ENCODE results near the gene CALR. TPM values are rescaled to one million over a fixed set of nuclear protein-coding genes. Genes with fewer than 3 reads are reported as not detected.
"Not testable (repeated sequence)": the region's sequence is repeated elsewhere in the genome, so short reads cannot be mapped to it uniquely, and the experiment has no call there.

CALR gene
- 100 to 1,000 TPM; 726 to 779 TPM for total RNA-seq

- Mint-ChIP-seq H3K4me1 (peaks cover 59% of the 10 kb centered on the region), H3K9me3 (no peaks in the 10 kb centered on the region), H3K36me3 (ENCODE audit: low read depth) (peaks cover 40% of the 10 kb centered on the region), H3K4me3 (peak within 1 kb of the TSS; percentile 100), H3K27me3 (no peaks in the 10 kb centered on the region), H3K27ac (peak within 1 kb of the TSS; percentile 96)
- CTCF ChIA-PET, result interaction anchor here (0.6 to 1.6 kb wide), 9 partner anchors 10 to 156 kb away, joined by 3 to 6 read pairs (median 4); partner anchors contain the start of genes GCDH and SYCE2
- POLR2A ChIA-PET, result interaction anchor here (0.8 to 1.5 kb wide), 3 partner anchors 19 to 60 kb away, joined by 3 to 5 read pairs (median 4); partner anchors contain the start of gene SYCE2
- DNase-seq, result peak; percentile 100
Observed at GRCh38 chr19:12937927-12938778, at the start of gene CALR. Gene CALR (plus strand): TSS chr19:12938609. CDS start chr19:12938680, 71 bp downstream.

- not testable (repeated sequence) for DNase-seq, H3K27me3 Mint-ChIP-seq, H3K9me3 Mint-ChIP-seq
- peak overlapping the region; percentile 91 for H3K27ac Mint-ChIP-seq
- CTCF ChIA-PET, result interaction anchor here (0.7 to 2.4 kb wide), 9 partner anchors 9 to 169 kb away, joined by 3 to 14 read pairs (median 4); partner anchors contain the start of gene DNASE2
- POLR2A ChIA-PET, result interaction anchor here (0.6 kb wide), 2 partner anchors 99 to 689 kb away, joined by 3 read pairs; partner anchors contain the start of gene JUNB
- peak overlapping the region; percentile 93 for H3K4me3 Mint-ChIP-seq
- H3K4me1 Mint-ChIP-seq, result peaks cover 32% of the 10 kb centered on the region
- H3K36me3 Mint-ChIP-seq (ENCODE audit: low read depth), result peaks cover 10% of the 10 kb centered on the region
Observed at GRCh38 chr19:12890299-12890786, 48.1 kb upstream of the CALR start.

- Mint-ChIP-seq H3K9me3 (no peaks in the 10 kb centered on the region), H3K27ac (peak within 1 kb of the TSS; percentile 91), H3K36me3 (ENCODE audit: low read depth) (peaks cover 10% of the 10 kb centered on the region), H3K4me3 (peak within 1 kb of the TSS; percentile 93), H3K27me3 (peaks cover 6% of the 10 kb centered on the region), H3K4me1 (peaks cover 31% of the 10 kb centered on the region)
- DNase-seq, result peak; percentile 99
- POLR2A ChIA-PET, result interaction anchor here (0.6 kb wide), 2 partner anchors 100 to 690 kb away, joined by 3 read pairs; partner anchors contain the start of gene JUNB
- CTCF ChIA-PET, result interaction anchor here (0.6 to 2.4 kb wide), 12 partner anchors 9 to 286 kb away, joined by 3 to 14 read pairs (median 3); partner anchors contain the start of gene DNASE2
Observed at GRCh38 chr19:12890787-12891552, 47.4 kb upstream of the CALR start, which contains the start of gene GCDH. Gene GCDH (plus strand): TSS chr19:12891160. CDS start chr19:12891305, 145 bp downstream.

GRCh38 chr19:12891553-12892021, 46.8 kb upstream of the CALR start:
- peaks cover 3% of the 10 kb centered on the region for H3K27me3 Mint-ChIP-seq
- H3K4me3 Mint-ChIP-seq, result peak overlapping the region; percentile 93
- POLR2A ChIA-PET, result no interaction called here
- DNase-seq, result no peak
- CTCF ChIA-PET, result interaction anchor here (0.9 to 2.4 kb wide), 4 partner anchors 10 to 164 kb away, joined by 3 to 14 read pairs (median 4); partner anchors contain the start of gene DNASE2
- no peaks in the 10 kb centered on the region for H3K9me3 Mint-ChIP-seq
- peaks cover 27% of the 10 kb centered on the region for H3K4me1 Mint-ChIP-seq
- H3K27ac Mint-ChIP-seq, result peak overlapping the region; percentile 91
- peaks cover 10% of the 10 kb centered on the region for H3K36me3 Mint-ChIP-seq (ENCODE audit: low read depth)

GRCh38 chr19:12893582-12893981, 44.8 kb upstream of the CALR start:
- Mint-ChIP-seq H3K27me3 (no peaks in the 10 kb centered on the region), H3K4me1 (peaks cover 25% of the 10 kb centered on the region), H3K36me3 (ENCODE audit: low read depth) (peaks cover 15% of the 10 kb centered on the region), H3K9me3 (no peaks in the 10 kb centered on the region), H3K27ac (no peak overlapping the region), H3K4me3 (peak overlapping the region; percentile 40)
- CTCF ChIA-PET, result no interaction called here
- no peak for DNase-seq
- POLR2A ChIA-PET, result no interaction called here

GRCh38 chr19:12896460-12896859, 41.9 kb upstream of the CALR start:
- Mint-ChIP-seq H3K9me3 (no peaks in the 10 kb centered on the region), H3K4me1 (peaks cover 14% of the 10 kb centered on the region), H3K36me3 (ENCODE audit: low read depth) (peaks cover 12% of the 10 kb centered on the region), H3K27ac (no peak overlapping the region), H3K27me3 (no peaks in the 10 kb centered on the region), H3K4me3 (no peak overlapping the region)
- POLR2A ChIA-PET, result no interaction called here
- CTCF ChIA-PET, result interaction anchor here (1.2 to 2.0 kb wide), 2 partner anchors 12 to 69 kb away, joined by 3 to 8 read pairs; no protein-coding TSS in a partner anchor
- no peak for DNase-seq

GRCh38 chr19:12899891-12900518, 38.4 kb upstream of the CALR start:
- Mint-ChIP-seq H3K36me3 (ENCODE audit: low read depth) (peaks cover 5% of the 10 kb centered on the region), H3K27ac (no peak overlapping the region), H3K4me3 (no peak overlapping the region), H3K4me1 (peaks cover 3% of the 10 kb centered on the region), H3K27me3 (no peaks in the 10 kb centered on the region), H3K9me3 (no peaks in the 10 kb centered on the region)
- DNase-seq, result no peak
- POLR2A ChIA-PET, result no interaction called here
- CTCF ChIA-PET, result interaction anchor here (1.1 to 1.6 kb wide), 3 partner anchors 12 to 65 kb away, joined by 4 to 7 read pairs (median 4); no protein-coding TSS in a partner anchor

- POLR2A ChIA-PET, result interaction anchor here (0.5 kb wide), 1 partner anchor 58 kb away, joined by 3 read pairs; no protein-coding TSS in a partner anchor
- Mint-ChIP-seq H3K4me3 (no peak overlapping the region), H3K27me3 (no peaks in the 10 kb centered on the region)
Observed at GRCh38 chr19:12907166-12907565, 31.2 kb upstream of the CALR start.

GRCh38 chr19:12912571-12912970, 25.8 kb upstream of the CALR start:
- H3K4me1 Mint-ChIP-seq, result peaks cover 25% of the 10 kb centered on the region
- ChIA-PET POLR2A (no interaction called here), CTCF (interaction anchor here (1.1 to 3.5 kb wide), 2 partner anchors 12 to 28 kb away, joined by 4 to 16 read pairs; no protein-coding TSS in a partner anchor)
- no peaks in the 10 kb centered on the region for H3K36me3 Mint-ChIP-seq (ENCODE audit: low read depth)
- no peaks in the 10 kb centered on the region for H3K9me3 Mint-ChIP-seq
- no peak overlapping the region for H3K4me3 Mint-ChIP-seq
- H3K27me3 Mint-ChIP-seq, result no peaks in the 10 kb centered on the region
- DNase-seq, result no peak
- H3K27ac Mint-ChIP-seq, result no peak overlapping the region

More at GRCh38 chr19:12907166-12907565, 31.2 kb upstream of the CALR start:
- no peak for DNase-seq
- H3K4me1 Mint-ChIP-seq, result no peaks in the 10 kb centered on the region
- CTCF ChIA-PET, result interaction anchor here (0.8 to 2.0 kb wide), 4 partner anchors 10 to 154 kb away, joined by 3 to 8 read pairs (median 4); no protein-coding TSS in a partner anchor
- H3K9me3 Mint-ChIP-seq, result no peaks in the 10 kb centered on the region
- H3K27ac Mint-ChIP-seq, result no peak overlapping the region
- no peaks in the 10 kb centered on the region for H3K36me3 Mint-ChIP-seq (ENCODE audit: low read depth)

- peaks cover 25% of the 10 kb centered on the region for H3K4me1 Mint-ChIP-seq
- no peaks in the 10 kb centered on the region for H3K27me3 Mint-ChIP-seq
- POLR2A ChIA-PET, result no interaction called here
- no peaks in the 10 kb centered on the region for H3K9me3 Mint-ChIP-seq
- CTCF ChIA-PET, result interaction anchor here (0.7 to 3.5 kb wide), 6 partner anchors 8 to 161 kb away, joined by 4 to 16 read pairs (median 6); partner anchors contain the start of gene CALR
- no peak overlapping the region for H3K4me3 Mint-ChIP-seq
- H3K27ac Mint-ChIP-seq, result peak overlapping the region; percentile 98
- DNase-seq, result no peak
- H3K36me3 Mint-ChIP-seq (ENCODE audit: low read depth), result no peaks in the 10 kb centered on the region
Observed at GRCh38 chr19:12913011-12913561, 25.3 kb upstream of the CALR start.

Data from activated CD4-positive, alpha-beta T cell treated with anti-CD3 and anti-CD28 coated beads, Interleukin-2, amount 10 ng/mL, durations not matched to agents 7 days and 5 days (primary cell).